NCI-H526 (cell line): Measurements from ENCODE around the gene LDLRAD3.

Experiments used
- DNase-seq, 2 experiments: peaks; one replicate each; lab custom pipeline; 2025; lab: John Stamatoyannopoulos, UW

LDLRAD3 gene

DNA sequence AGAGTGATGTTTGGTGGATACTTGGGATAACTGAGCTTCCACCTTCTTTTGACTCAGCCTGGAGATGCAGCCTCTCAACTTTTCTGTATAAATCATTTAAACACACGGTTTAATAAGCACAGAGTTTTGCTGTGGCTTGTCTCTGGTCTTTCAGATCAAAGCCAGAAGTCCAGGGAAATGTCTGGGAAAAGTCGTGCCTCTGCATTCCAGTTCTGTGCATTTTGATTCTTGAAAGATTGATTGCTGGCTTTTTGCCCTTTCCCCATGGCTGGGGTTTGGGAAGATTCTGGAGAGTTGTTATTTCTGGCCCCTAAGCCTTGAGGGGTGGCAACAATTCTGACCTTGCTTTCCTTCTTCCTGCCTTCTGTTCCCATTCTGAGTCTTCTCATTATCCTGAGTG lies 191.2 kb downstream of the LDLRAD3 start:
- DNase-seq = no peak

DNA sequence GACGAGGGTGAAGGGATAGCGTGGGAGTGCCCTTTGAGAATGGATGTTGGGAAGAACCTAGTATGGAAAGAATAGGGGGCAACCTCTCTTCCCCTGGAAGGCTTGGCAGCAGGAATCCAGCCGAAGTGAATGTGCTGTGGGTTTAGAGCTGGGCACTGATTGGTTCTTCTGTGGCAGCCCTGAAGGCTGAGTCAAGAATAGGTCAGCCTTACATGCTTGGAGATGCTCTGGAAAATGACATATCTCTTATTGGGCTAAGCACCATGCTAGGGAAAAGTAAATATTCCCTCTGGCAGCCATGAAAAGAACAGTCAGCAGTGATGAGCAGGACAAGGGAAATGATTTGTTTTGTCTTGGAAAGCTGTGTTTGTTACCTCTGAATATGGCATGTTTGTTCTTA lies 195.9 kb downstream of the LDLRAD3 start:
- no peak for DNase-seq

DNA sequence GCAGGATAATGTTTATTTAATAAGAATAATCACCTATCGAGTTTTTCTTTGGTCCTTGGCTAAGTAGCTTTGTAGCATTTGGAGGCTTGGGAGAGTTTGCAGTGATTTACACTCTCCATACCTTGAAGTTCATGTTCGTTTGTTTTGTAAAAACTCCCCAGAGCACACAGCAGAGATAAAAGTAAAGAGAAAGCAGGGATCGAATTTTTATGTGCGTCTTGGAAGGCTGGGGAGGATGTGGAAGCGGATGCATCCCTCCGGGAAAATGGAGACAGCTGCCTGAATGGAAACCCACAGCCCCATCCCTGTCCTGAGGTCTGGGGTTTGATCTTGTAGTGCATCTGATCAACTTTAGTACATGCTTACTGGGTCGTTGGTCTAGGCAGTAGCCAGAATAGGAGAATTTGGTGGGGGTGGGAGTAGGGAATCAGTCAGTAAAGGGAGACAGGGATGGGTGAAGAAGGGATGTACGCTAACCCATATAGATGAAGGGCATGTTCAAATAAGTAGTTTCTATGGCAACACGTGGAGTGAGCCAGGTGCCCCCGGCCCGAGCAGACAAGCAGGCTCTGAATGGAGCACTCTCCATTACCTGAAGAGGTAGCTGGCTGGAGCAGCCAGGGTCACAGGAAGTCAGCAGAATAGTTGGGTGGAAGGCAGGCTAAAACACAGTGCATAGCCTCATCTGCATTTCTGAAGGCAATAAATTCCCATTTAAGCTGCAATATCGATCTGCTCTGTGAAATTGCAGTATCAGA lies 197.5 kb downstream of the LDLRAD3 start:
- no peak for DNase-seq

DNA sequence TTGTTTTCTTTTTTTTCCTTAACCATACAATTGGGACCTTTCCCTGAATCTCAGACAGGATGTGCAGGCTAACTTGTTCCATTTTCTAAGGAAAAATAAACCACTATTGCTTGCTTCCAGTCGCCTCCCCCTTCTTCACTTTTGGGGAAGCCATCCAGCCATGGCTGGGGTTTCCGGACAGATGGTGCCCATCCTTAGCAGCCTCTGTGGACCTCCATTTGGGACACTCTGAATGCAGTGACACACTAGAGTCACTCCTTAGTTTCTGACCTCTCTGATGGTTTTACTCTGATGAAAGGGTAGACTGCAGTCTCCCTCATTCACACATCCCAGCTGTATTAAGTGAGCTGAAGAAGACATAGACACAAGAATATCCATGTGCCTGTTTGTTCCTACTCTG lies 198.1 kb downstream of the LDLRAD3 start:
- no peak for DNase-seq

DNA sequence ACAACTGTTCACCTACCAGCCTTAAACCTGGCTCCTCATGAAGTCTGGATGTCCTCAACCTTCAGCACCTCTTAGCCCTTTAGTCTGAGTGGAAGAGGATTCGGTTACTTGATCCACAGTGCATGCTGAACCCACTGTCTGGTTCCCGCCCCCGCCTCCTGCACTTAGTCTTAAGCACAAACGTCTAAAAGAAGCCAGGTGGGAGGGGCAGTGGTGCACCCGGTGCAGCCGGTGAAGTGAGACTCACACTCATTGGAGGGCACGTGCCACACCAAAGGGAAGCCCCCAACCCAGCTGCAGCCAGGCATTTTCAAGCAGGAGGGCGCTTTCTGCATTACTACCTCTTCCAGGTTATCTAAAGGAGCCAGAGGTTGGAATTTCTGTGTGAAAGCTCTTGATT lies 198.6 kb downstream of the LDLRAD3 start:
- no peak for DNase-seq

DNA sequence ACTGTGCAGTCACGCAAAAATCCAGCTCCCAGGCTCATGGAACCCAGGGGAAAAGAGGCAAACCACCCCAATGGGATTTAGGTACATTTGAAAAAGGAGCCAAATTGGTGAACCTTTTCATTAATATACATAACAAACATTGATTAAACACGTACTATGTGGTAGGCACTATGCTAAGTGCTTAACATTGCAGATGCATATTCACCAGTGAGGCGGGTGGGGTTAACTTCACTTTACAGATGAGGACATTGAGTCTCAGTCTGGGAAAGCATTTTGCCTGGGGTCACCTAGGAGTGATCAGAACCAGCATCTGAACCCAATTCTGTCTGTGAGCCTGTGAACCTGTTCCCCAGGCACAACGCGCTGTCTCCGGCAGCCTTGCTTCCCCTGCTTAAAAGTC lies 199.0 kb downstream of the LDLRAD3 start:
- DNase-seq = no peak

DNA sequence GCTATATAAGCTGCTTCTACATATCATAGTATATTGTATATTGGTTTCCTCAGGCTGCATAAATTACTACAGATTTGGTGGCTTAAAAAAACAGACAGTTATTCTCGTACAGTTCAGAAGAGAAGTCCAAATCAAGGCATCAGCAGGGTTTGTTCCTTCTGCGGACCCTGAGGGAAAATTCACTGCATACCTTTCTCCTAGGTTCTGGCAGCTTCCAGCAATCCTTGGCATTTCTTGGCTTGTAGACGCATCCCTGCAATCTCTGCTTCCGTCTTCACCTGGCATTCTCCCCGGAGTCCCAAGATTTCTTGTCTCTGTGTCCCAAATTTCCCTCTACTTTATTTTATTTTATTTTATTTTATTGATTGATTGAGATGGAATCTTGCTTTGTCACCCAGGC lies 202.6 kb downstream of the LDLRAD3 start:
- no peak for DNase-seq

DNA sequence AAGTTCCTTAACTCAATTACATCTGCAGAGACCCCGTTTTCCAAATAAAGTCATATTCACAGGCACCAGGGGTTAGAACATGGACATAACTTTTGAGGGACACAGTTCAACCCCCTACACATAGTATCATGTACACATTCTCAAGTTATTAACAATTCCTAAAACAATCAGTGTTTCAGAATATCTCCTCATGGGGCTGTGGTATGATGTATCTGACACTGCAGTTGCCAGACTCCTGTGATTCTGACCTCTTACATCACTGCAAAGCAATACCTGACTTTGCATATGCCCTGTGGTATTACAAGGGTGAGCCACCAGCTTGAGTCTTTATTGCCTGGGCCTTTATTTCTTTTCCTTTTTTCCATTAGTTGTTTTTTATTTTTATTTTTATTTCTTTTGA lies 203.6 kb downstream of the LDLRAD3 start:
- DNase-seq = no peak

DNA sequence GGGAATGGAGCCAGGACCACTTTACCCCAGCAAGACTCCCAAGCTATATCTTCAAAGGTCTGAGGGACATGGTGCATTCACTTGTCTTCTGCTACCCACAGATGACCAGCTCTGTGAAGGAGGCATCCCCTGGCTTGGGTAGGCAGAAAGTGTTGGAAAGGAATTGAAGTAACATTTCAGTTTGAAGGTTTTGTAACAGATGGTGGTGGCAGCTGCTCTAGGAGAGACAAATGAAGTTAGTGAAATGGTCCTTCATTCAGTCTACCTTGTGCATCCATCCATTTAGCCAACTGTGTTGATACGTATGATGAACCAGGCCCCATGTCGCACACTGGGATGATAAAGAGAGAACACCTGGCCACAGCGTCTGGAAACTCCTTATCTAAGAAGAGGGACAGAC lies 204.8 kb downstream of the LDLRAD3 start:
- DNase-seq = no peak

DNA sequence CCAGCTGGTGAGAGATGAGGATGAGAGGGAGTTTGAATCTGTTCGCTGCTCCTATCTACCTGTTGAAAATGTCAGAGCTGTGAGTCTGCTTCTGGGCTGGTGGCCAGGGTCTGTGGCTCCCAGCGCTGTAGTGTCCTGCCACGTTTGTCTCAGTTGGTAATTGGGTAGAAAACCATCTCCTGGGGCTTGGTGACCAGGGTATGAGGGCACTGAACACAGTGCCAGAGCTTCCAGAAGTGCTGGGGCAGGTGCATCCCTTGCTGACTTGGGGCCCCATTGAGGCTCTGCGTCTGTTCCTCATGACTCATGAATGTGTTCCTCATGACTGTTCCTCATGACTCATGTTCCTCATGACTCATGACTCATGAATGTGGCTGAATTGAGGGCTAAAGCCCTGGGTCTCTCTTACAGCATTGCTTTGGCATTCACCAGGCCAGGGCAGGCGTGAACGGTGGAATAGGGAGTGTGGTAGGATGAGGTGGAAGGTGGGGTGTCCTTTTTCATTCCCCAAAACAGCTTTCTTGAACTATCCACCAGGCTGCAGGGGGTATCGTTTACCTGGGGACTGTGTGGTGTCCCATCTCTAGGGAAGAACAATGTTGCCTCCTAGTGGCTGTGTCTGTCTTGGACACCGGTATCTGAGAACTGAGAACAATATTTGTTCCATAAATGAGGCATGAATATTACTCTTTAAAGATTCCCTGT lies 205.8 kb downstream of the LDLRAD3 start:
- DNase-seq = peak; percentile 39 to 67

DNA sequence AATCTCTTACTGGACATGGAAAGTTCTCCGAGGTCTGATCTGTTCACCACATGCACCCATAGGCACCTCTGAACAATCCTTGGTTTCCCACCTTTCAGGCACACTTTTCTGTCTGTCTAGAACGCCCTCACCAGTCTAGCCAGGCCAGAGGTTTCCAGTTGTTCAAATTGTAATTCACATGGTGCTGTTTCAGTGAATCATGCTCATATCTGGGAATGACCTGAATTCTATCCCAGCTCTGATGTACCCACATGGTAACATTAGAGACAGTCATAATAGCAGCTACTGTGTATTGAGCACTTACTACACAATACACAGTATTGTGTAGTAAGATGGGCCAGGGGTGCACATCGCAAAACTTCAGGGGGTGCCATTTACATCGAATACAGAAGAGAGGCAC lies 207.1 kb downstream of the LDLRAD3 start:
- DNase-seq = no peak

DNA sequence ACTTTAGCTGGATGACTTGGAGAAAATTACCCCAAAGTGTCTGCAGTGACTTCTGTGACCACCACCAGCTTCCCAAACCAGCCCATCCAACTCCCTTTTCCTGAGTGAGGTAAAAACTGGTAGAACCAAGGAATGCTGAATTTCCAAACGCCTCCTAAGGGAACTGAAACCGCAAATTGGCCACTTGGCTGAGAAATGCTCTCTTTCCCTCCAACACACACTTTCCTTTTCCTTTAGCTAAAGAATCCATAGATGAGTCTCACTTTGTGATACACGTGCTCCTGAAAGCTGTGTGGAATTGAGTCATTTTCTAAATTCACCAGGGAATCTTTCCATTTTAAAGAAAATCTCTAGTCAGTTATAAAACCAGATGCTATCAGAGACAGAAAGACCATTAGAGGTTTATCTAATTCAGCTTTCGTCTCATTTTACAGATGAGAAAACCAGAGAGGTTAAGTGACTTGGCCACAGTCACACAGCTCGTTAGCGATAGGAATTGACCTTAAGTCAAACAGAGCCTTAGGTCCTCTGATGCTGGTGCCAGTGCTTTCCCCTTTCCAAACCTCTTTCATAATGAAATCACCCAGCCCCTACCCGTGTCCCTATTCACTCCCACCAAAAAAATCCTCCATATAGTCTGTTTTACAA lies 208.2 kb downstream of the LDLRAD3 start:
- no peak for DNase-seq

DNA sequence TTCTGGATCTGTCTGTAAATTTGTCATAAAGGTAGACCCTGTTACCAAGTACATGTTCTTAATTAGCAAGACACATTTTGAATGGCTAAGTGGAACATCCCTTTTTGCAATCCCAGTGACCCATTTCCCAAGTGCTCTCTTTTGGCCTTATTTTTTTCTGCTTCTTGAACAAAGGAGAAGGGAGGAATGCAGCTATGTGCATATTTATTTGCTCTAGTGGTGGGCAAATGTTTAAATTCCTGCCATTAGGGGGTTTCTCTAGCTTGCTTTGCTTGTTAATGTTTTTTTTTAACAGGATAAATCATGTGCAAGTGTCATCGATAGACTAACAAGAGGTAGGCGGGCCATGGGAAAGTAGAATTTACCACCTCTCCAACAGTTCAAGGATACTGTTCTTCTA lies 209.7 kb downstream of the LDLRAD3 start:
- no peak for DNase-seq

DNA sequence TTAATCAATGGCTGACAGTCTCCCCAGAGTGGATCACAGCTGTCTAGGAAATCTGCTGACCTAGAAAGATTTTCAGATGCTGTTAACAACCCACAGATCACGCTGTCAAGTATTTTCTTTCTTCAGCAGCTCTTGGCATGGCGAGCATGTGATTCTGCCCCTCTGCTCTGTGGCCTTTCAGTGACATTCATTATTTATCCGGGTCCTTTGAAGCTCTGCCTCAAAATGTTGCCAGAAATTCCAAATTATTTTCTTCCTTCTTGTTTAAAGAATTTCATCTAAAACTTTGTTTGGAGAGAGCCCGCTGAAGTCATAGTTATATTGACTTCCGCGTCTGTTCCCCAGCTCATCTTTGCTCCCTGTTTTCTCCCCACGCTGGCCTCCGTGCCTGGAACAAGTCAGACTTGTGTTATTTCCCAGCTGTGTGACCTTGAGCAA lies 211.3 kb downstream of the LDLRAD3 start:
- no peak for DNase-seq

DNA sequence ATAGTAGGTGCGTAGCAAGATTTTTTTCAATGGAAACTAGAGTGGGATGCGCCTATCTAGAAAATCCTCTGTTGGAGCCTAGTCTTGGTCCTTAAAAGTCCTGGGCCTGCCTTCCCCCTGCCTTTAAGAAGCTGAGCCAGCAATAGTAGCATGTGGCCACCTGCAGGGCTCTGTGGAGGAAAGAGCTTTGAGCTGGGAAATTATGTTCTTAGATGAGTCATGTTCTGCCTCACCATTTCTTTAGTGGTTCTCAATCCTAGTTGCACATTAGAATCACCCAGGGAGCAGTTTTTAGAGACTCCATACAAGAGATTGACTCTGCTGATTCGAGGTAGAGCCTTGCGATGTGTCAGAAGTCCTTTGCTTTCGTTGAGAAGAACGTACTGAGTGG lies 211.9 kb downstream of the LDLRAD3 start:
- DNase-seq = no peak

DNA sequence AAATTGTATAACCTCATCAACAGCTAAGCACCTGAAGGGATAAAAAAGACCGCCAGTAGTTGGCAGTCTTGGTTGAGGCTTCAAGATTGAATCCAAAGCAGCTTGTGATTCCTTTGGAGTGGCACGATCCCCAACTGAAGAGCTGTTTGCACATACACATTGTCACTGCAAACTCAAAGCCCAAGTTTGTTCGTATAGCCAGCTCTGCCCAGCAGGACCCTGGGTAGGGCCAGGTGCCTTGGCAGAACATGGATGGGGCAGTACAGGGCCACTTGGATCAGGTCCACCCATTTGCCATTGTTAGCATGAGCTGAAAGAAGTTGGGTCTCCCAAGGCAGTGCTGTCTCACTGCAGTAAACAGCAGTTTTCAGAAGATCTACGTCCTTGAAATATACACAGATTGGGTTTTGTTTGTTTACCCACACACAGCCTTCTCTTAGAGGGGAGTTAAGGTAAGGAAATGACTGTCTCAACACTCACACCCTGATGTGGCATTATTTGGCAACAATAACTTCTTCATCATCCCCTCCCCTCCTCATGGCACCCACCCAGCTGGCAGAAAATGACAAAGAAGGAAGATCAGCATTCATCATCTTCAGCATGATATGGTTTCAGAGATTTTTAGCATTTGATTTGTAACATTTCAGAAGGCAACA lies 212.4 kb downstream of the LDLRAD3 start:
- no peak for DNase-seq

DNA sequence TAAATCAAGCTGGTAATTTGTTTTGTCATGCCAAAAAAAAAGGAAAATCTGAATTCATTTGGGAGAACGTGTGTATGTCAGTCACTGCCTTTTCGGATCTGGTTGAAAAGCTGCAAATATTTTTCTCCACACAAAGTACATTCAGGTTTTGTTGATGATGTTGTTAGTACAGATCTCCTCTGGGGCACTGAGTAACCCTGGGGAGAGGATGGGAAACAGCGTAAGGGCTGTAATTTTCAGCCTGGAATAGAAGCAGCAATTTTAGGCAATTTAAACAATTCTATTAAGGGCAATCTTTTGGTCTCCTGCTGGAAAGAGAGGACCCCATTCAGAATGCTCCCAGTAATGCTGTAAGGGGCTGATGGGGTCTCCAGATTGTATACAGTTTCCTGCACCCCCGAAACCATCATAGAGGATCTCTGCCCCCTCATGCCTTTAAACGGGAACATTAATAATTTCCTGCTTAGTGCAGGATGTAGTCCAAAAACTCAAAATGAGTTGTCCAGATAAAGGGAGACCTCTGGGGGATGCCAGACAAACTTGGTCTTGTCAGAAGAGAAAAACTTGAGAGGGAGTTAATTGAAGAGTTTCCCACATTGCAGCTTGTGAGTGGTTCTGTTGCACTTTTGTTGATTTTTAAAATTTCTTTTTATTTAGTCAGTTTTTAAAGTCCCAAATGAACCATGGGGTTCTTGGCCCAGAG lies 213.1 kb downstream of the LDLRAD3 start:
- no peak for DNase-seq

DNA sequence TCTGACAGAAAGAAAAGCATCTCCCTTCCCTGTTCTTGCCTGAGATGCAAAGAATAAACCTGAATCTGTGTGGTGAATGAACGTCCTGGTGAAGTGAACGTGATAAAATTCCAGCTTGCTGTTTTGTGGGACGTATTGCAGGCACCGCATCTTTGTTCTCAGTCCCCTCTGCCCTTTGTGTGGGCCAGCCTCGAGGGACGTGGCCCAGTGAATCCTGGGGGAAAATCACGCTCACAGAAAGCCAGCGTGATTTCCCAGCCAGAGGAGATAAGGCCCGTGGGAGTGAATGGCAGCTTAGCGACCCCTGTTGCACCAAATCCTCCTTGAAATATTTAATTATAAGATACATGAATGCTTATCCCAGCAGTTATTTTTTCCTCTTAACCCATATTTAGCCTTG lies 216.2 kb downstream of the LDLRAD3 start:
- DNase-seq = no peak

DNA sequence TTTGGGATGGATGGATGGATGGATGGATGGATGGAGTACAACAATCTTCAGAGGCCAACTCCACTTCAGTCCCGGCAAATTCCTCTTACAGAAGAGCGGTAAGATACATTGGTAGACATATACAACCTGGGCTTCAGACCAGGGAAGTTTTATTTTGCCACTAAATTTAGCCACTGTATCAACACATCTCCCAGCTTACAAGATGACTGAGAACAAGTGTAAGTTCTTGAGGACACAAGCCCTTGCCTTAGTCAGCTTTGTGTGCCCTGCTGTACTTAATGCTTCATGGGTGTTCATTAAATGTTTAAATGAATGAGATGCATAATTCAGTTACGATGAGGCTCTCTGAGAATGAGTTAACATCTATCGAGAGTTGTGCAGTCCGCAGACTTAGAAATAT lies 217.7 kb downstream of the LDLRAD3 start:
- DNase-seq = no peak

DNA sequence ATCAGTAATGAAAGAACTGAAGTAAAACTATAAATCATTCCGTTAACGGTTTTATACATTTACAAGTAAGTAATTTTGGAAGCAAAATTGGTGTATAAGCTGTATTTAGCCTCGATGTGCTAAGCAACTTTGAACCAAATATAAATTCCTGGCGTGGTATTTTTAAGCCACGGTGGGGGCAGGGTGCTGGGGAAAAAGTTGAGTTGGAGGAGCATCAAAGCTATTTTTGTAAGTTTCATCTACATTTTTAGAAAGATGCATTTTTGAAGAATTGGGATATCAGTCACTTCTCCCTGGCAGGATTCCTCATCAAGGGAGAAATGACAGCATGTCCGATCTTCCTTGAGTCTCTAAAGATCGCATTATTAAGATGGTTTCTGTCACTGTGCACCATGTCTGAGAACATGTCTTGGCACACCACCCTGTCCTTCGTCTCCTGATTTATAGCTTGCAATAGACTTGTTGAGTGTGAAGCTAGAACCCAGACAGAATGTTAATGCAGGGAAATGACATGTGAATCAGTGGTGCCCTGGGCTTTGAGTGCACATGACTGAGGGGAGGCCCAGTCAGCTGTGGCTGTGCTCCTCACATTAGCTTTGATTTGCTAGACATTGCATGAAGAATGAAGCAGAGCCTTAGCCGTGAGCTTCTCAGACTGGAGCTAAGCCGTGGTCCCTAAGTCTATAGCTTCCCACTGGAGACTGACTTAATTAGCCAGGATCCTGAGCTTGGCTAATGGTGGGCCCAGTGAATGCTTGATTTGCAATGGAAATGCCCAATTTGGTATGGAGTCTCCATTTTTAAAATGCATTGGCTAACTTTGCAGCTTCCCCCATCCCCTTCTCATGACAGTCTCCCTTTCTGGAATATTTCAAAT lies 218.4 kb downstream of the LDLRAD3 start:
- no peak for DNase-seq

DNA sequence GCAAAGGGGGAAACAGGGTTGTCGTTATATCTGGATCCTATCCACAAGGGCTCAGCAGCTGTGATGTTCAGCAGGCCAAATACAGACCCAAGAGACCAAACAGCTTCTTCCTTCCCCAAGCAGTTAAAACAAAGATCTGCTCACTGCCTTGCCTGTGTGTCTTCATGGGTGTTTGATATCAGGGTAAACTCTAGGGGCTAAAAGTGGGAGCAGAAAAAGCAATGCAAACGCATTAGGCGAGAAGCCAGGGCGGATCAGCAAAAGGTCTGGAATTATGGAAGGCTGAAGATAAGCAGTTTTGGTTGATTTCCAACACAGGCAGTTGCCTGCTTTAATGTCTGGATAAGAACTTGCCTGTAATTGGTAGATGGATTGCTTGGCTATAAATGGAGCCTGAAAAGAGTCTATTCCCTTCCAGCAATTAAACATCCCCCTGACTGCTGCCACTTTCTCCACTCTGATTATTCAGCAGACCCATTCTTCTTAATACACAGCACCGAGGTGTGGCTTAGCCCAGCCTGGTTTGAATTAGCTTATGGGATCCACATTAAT lies 219.1 kb downstream of the LDLRAD3 start:
- no peak for DNase-seq
